ENCODE measurements around the gene TMEM108.

TMEM108 gene

GRCh38 chr3:133162670-133163305 lies 124.6 kb downstream of the TMEM108 start:
- no peaks in the 10 kb centered on the region for H3K36me3 ChIP-seq (ENCODE audit: control insufficient read depth, insufficient read depth, low read length)
- no peaks in the 10 kb centered on the region for H3K4me1 ChIP-seq (ENCODE audit: control insufficient read depth, insufficient read depth, low read length, poor library complexity, severe bottlenecking)
- WGBS, 2 experiments (ENCODE audit: insufficient coverage in 2 of 2) = 67 to 83% methylated on average over 1 to 2 of the region's 3 CpGs
- no peak overlapping the region for H3K4me3 ChIP-seq (ENCODE audit: extremely low read depth, insufficient read depth, low read length, poor library complexity, severe bottlenecking)
- H3K9me3 ChIP-seq (ENCODE audit: control insufficient read depth, low read length) = no peaks in the 10 kb centered on the region
- H3K27ac ChIP-seq (ENCODE audit: low read depth, low read length, severe bottlenecking) = no peak overlapping the region

- H3K4me3 ChIP-seq (ENCODE audit: extremely low read depth, insufficient read depth, low read length, poor library complexity, severe bottlenecking) = no peak overlapping the region
- 93 to 95% methylated on average over 24 to 29 of the region's 36 CpGs for WGBS, 2 experiments (ENCODE audit: insufficient coverage in 2 of 2)
- H3K36me3 ChIP-seq (ENCODE audit: control insufficient read depth, insufficient read depth, low read length) = no peaks in the 10 kb centered on the region
Measured at GRCh38 chr3:133167340-133168024, 129.3 kb downstream of the TMEM108 start.

DNA sequence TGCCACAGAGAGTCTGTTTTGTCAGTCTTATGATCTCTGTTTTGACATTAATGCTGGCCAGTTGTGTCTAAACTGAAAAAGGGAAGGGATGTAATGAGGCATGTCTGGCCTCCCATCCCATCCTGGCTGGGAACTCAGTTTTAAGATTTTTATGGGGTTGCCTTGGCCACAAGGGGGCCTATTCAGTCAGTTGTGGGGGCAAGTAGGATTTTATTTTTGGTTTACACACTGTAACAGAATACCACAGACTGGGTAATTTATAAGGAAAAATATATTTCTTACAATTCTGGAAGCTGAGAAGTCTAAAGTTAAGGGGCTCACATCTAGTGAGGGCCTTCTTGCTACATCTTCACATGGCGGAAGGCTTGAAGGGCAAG lies 129.8 kb downstream of the TMEM108 start:
- H3K36me3 ChIP-seq (ENCODE audit: control insufficient read depth, insufficient read depth, low read length) = no peaks in the 10 kb centered on the region
- no peak overlapping the region for H3K27ac ChIP-seq (ENCODE audit: low read depth, low read length, severe bottlenecking)
- H3K4me3 ChIP-seq (ENCODE audit: extremely low read depth, insufficient read depth, low read length, poor library complexity, severe bottlenecking) = no peak overlapping the region
- H3K4me1 ChIP-seq (ENCODE audit: control insufficient read depth, insufficient read depth, low read length, poor library complexity, severe bottlenecking) = no peaks in the 10 kb centered on the region
- WGBS, 2 experiments (ENCODE audit: insufficient coverage in 2 of 2) = 100% methylated on average over 1 of the region's 1 CpG
- H3K9me3 ChIP-seq (ENCODE audit: control insufficient read depth, low read length) = no peaks in the 10 kb centered on the region

More at GRCh38 chr3:133167340-133168024, 129.3 kb downstream of the TMEM108 start:
- no peak overlapping the region for H3K27ac ChIP-seq (ENCODE audit: low read depth, low read length, severe bottlenecking)
- H3K9me3 ChIP-seq (ENCODE audit: control insufficient read depth, low read length) = no peaks in the 10 kb centered on the region
- no peaks in the 10 kb centered on the region for H3K4me1 ChIP-seq (ENCODE audit: control insufficient read depth, insufficient read depth, low read length, poor library complexity, severe bottlenecking)

GRCh38 chr3:133169331-133170068 lies 131.3 kb downstream of the TMEM108 start:
- peaks cover 4% of the 10 kb centered on the region for H3K9me3 ChIP-seq (ENCODE audit: control insufficient read depth, low read length)
- no peak overlapping the region for H3K27ac ChIP-seq (ENCODE audit: low read depth, low read length, severe bottlenecking)
- no peaks in the 10 kb centered on the region for H3K4me1 ChIP-seq (ENCODE audit: control insufficient read depth, insufficient read depth, low read length, poor library complexity, severe bottlenecking)
- H3K4me3 ChIP-seq (ENCODE audit: extremely low read depth, insufficient read depth, low read length, poor library complexity, severe bottlenecking) = no peak overlapping the region
- no peaks in the 10 kb centered on the region for H3K36me3 ChIP-seq (ENCODE audit: control insufficient read depth, insufficient read depth, low read length)
- WGBS, 2 experiments (ENCODE audit: insufficient coverage in 2 of 2) = 92 to 93% methylated on average over 2 to 3 of the region's 6 CpGs

DNA sequence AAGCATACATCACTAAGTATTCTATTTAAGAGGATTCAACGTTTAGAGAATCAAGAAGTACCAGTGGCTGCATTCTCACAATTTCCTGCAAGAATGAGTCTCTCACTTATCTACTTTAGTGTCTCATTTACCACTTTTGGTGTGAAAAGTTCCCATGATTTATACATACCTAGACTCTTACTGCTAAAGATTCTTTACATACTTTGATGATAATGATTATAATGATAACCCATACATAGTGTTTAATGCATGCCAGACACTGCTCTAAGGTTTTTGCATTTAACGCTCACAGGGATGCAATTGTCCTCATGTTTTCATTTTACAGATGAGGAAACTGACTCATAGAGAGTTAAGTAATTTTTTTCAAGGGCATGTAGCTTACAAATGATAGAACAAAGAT lies 133.6 kb downstream of the TMEM108 start:
- WGBS, 2 experiments (ENCODE audit: insufficient coverage in 2 of 2) = 83% methylated on average over 1 of the region's 2 CpGs; no CpG with 5 or more reads in 1 of the 2 experiments
- peaks cover 4% of the 10 kb centered on the region for H3K9me3 ChIP-seq (ENCODE audit: control insufficient read depth, low read length)
- H3K4me3 ChIP-seq (ENCODE audit: extremely low read depth, insufficient read depth, low read length, poor library complexity, severe bottlenecking) = no peak overlapping the region
- H3K4me1 ChIP-seq (ENCODE audit: control insufficient read depth, insufficient read depth, low read length, poor library complexity, severe bottlenecking) = no peaks in the 10 kb centered on the region
- no peak overlapping the region for H3K27ac ChIP-seq (ENCODE audit: low read depth, low read length, severe bottlenecking)
- H3K36me3 ChIP-seq (ENCODE audit: control insufficient read depth, insufficient read depth, low read length) = no peaks in the 10 kb centered on the region

DNA sequence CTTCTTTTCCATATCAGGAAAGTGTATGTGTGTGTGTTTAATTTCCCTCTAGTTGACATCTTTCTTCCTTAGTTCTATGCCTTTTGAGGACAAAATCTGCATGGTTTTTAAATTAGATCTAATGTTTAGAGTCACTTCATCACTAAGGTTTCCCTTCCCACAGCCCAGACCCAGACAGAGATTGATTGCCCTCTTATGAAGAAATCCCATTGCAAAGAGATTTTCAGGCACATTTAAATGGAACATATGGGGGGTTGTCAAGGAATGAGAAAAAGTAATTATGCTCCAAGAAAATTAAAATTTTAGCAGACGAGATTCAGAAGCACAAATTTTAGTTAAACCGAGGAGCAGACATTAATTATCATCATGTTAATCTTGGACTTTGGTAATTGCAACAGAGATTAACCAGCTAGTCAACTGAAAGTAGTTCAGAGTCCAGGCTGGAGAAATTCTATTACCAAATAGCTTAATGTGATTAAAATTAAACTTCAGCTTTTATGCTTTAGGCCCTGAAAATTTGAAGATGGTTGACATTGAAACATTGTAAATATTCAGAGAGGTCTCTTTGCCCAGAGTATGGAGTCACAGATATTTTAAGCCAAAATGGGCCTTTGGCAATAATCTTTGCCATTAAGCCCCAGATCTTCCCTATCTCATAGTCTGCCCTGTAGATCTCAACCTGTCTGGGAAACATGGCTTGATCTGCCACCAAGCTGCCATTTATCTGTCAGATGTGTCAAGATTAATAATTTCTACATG lies 143.4 kb downstream of the TMEM108 start:
- WGBS, 2 experiments (ENCODE audit: insufficient coverage in 2 of 2) = 71% methylated on average over 2 of the region's 2 CpGs; no CpG with 5 or more reads in 1 of the 2 experiments
- H3K9me3 ChIP-seq (ENCODE audit: control insufficient read depth, low read length) = no peaks in the 10 kb centered on the region

GRCh38 chr3:133187870-133188379 lies 149.7 kb downstream of the TMEM108 start:
- no peak overlapping the region for H3K27ac ChIP-seq (ENCODE audit: low read depth, low read length, severe bottlenecking)
- no peak overlapping the region for H3K4me3 ChIP-seq (ENCODE audit: extremely low read depth, insufficient read depth, low read length, poor library complexity, severe bottlenecking)
- H3K4me1 ChIP-seq (ENCODE audit: control insufficient read depth, insufficient read depth, low read length, poor library complexity, severe bottlenecking) = no peaks in the 10 kb centered on the region
- no peaks in the 10 kb centered on the region for H3K9me3 ChIP-seq (ENCODE audit: control insufficient read depth, low read length)
- no peaks in the 10 kb centered on the region for H3K36me3 ChIP-seq (ENCODE audit: control insufficient read depth, insufficient read depth, low read length)
- WGBS, 2 experiments (ENCODE audit: insufficient coverage in 2 of 2) = 90% methylated on average over 3 of the region's 4 CpGs; no CpG with 5 or more reads in 1 of the 2 experiments

More for the DNA sequence above, 143.4 kb downstream of the TMEM108 start:
- Histone ChIP-seq H3K4me1 (ENCODE audit: control insufficient read depth, insufficient read depth, low read length, poor library complexity, severe bottlenecking) (no peaks in the 10 kb centered on the region), H3K36me3 (ENCODE audit: control insufficient read depth, insufficient read depth, low read length) (no peaks in the 10 kb centered on the region), H3K4me3 (ENCODE audit: extremely low read depth, insufficient read depth, low read length, poor library complexity, severe bottlenecking) (no peak overlapping the region), H3K27ac (ENCODE audit: low read depth, low read length, severe bottlenecking) (no peak overlapping the region)

- Histone ChIP-seq H3K36me3 (ENCODE audit: control insufficient read depth, insufficient read depth, low read length) (no peaks in the 10 kb centered on the region), H3K4me1 (ENCODE audit: control insufficient read depth, insufficient read depth, low read length, poor library complexity, severe bottlenecking) (no peaks in the 10 kb centered on the region), H3K9me3 (ENCODE audit: control insufficient read depth, low read length) (no peaks in the 10 kb centered on the region), H3K27ac (ENCODE audit: low read depth, low read length, severe bottlenecking) (no peak overlapping the region), H3K4me3 (ENCODE audit: extremely low read depth, insufficient read depth, low read length, poor library complexity, severe bottlenecking) (no peak overlapping the region)
- no CpG with 5 or more reads among the region's 1 CpG for WGBS, 2 experiments (ENCODE audit: insufficient coverage in 2 of 2)
Measured at GRCh38 chr3:133188996-133189395, 150.8 kb downstream of the TMEM108 start.

GRCh38 chr3:133189893-133190292 lies 151.7 kb downstream of the TMEM108 start:
- 100% methylated on average over 1 of the region's 1 CpG; no CpG with 5 or more reads in 1 of the 2 experiments for WGBS, 2 experiments (ENCODE audit: insufficient coverage in 2 of 2)
- Histone ChIP-seq H3K4me1 (ENCODE audit: control insufficient read depth, insufficient read depth, low read length, poor library complexity, severe bottlenecking) (no peaks in the 10 kb centered on the region), H3K9me3 (ENCODE audit: control insufficient read depth, low read length) (no peaks in the 10 kb centered on the region), H3K27ac (ENCODE audit: low read depth, low read length, severe bottlenecking) (no peak overlapping the region), H3K36me3 (ENCODE audit: control insufficient read depth, insufficient read depth, low read length) (no peaks in the 10 kb centered on the region), H3K4me3 (ENCODE audit: extremely low read depth, insufficient read depth, low read length, poor library complexity, severe bottlenecking) (no peak overlapping the region)

- H3K36me3 ChIP-seq (ENCODE audit: control insufficient read depth, insufficient read depth, low read length) = no peaks in the 10 kb centered on the region
- no peak overlapping the region for H3K4me3 ChIP-seq (ENCODE audit: extremely low read depth, insufficient read depth, low read length, poor library complexity, severe bottlenecking)
- H3K9me3 ChIP-seq (ENCODE audit: control insufficient read depth, low read length) = no peaks in the 10 kb centered on the region
- WGBS, 2 experiments (ENCODE audit: insufficient coverage in 2 of 2) = 70 to 80% methylated on average over 1 to 2 of the region's 2 CpGs
- H3K27ac ChIP-seq (ENCODE audit: low read depth, low read length, severe bottlenecking) = no peak overlapping the region
- H3K4me1 ChIP-seq (ENCODE audit: control insufficient read depth, insufficient read depth, low read length, poor library complexity, severe bottlenecking) = no peaks in the 10 kb centered on the region
Measured at GRCh38 chr3:133191818-133192217, 153.6 kb downstream of the TMEM108 start.
